DMS53 treated with DMSO at 0.1 percent for 48 hours (cell line): ENCODE data around the gene DMRT1.
"Not testable (repeated sequence)": the region's sequence is repeated elsewhere in the genome, so short reads cannot be mapped to it uniquely, and the experiment has no call there.

Experiments used
- DNase-seq: peaks from one replicate; lab custom pipeline; 2025; ENCODE audit not compliant: unreplicated experiment; lab: John Stamatoyannopoulos, UW

Gene DMRT1

DNA sequence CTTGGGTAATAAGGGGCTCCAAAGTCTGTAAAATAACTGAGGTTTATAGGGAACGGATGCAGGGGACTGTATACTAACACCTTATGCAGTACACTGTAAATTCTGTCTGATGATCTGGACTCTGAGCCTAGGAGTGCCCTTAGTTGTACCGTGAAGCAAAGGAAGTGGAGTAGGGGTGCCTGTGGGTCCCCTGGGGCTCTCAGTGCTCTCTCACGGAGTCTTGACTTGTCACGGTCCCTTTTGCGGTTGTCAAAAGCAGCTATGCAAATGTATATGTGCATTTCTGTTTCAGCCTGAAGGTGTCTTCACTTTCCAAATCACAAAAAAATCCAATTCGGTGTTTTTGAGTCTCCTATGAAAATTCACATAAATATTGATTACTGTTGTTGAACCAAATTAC is 17.8 kb downstream of the DMRT1 start:
- no peak for DNase-seq

DNA sequence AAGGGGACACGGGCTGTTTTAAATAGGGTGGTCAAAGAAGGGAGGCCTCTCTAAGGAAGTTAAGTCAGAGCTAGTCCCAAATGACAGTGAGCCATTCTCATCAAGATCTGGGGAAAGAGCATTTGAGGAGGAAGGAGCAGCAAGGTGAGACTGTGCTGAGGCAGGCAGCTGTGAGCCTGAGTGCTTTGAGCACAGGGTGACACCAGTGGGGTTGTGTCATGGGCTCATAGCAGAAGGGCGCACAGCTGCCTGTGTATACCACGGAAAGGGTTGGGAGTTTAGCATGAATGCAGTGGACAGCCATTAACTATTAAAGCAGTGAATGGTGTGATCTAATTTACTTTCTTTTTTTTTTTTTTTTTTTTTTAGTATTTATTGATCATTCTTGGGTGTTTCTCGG is 19.2 kb downstream of the DMRT1 start:
- no peak for DNase-seq

DNA sequence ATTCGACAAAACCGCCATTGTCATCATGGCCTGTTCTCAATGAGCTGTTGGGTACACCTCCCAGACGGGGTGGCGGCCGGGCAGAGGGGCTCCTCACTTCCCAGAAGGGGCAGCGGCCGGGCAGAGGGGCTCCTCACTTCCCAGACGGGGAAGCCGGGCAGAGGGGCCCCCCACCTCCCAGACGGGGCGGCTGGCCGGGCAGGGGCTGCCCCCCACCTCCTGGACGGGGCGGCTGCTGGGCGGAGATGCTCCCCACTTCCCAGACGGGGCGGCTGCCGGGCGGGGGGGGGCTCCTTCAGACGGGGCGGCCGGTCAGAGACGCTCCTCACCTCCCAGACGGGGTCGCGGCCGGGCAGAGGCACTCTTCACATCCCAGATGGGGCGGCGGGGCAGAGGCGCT is 20.0 kb downstream of the DMRT1 start:
- DNase-seq: not testable (repeated sequence)

DNA sequence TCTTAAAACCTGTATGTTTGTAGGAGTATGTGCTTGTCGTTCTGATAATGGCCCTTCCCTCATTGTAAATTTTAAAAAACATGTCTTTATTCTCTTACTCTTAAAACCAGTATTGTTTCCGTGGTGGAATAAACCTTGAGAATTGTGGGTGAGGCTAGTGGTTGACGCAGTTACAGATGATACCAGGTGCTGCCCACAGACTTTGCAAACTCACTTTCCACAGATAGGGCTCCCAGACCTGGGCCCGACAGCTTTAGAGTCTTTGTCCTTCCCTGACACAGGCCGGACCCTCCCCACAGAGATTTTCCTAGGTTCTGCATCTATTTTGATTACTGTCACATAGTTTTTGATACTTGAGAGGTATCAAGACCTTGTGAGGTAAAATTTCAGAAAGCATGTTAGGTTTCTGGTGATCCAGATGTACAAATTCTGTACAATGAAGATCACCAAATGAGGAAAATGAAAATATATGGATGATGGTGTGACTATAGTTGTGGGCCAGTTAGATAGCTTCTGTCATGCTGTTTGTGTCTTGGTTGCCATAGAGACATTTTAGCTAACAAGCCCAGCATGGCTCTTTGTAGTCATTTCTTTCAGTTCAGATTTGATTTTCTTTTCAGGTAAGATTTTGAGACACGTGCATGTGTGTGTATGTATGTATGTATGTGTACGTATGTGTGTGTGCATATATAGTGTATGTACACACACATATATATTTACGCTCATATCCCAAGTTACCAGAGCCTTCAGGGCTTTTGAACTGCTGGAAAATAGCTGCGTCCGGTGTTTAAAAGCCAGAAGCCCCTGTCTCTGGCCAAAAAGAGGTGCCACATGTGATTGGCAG is 33.8 kb downstream of the DMRT1 start:
- DNase-seq: no peak

DNA sequence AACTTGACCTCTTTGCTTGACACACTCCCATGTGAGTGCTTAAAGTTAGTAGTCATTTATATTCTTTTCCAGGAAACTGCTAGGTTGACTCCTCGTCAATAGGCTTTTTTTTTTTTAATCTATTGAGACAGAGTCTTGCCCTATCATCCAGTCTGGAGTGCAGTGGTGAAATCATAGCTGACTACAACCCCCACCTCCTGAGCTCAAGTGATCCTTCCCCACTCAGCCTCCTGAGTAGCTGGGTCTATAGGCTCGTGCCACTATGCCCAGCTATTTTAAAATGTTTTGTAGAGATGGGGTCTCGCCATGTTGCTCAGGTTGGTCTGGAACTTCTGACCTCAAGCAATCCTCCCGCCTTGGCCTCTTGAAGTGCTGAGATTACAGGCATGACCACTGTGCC is 34.9 kb downstream of the DMRT1 start:
- no peak for DNase-seq

DNA sequence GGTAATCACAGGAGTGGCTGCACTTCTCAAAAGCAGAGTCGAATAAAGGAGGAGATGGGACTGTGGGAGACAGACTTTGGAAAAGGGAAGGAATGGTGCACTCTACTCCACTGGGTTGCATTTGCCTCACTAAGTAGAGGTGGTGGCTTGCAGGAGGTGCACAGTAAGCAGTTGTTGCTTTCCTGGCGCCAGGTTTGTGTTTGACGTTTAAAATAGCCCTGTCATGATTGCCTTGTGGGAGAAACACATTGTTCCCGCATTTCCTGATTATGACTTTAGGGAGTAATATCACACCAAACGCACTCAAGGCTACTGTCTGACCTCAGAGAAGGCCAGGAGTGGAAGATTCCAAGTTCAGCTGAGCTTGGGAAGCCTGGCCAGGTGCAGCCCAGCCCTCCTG is 36.7 kb downstream of the DMRT1 start:
- DNase-seq: no peak

DNA sequence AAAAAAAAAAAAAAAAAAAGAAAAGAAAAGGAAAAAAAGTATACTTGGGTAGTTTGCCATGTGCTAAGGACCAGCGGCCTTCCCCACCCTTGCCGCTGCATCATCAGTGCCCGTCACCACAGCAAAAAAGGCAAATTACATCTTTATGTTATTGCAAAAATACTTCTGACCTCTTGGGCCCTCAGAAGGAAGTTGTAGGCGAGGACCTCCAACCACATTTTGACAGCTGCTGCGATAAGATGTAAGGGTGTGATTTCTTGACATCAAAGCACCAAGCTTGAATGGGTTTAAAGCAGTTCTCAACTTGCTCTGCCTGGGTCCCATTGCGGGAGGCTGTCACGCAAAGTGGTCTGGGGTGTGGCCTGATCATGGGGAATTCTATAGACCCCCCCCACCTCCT is 39.2 kb downstream of the DMRT1 start:
- no peak for DNase-seq

DNA sequence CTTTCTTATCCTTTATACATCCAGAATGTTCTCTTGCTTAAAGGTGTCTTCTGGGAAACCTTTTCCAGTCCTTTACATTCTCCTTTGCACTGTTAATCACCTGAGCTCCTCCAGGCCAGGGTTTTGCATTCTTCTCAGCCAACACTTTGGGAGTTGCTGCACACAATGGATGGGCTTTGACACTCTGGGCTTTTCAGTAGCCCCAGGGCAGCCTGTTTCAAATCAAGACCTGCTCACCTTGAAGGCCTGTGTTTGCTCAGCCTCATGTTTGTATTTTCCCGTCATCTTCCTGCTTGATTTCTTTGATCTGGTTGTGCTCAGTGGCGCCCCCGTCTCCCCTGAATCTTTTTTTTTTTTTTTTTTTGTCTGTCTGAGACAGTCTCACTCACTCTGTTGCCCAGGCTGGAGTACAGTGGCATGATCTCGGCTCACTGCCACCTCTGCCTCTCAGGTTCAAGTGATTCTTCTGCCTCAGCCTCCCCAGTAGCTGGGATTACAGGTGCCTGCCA is 41.0 kb downstream of the DMRT1 start:
- no peak for DNase-seq

DNA sequence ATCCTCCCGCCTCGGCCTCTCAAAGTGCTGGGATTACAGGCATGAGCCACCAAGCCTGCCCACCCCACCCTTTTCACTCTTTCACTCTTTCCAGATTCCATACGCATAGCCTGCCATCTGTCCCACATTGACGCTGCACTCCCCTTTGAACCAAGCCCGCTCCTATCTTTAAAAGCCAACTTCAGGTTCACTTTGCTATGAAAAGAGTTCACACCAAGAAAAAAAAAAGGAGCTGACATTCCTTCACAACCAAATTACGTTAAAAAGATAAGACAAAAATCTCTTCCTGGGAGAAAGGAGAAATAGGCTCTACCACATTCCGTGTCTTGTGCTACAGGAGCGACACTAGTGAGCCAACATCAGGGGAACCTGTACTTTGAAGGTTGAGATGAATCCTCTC is 41.5 kb downstream of the DMRT1 start:
- DNase-seq: no peak

DNA sequence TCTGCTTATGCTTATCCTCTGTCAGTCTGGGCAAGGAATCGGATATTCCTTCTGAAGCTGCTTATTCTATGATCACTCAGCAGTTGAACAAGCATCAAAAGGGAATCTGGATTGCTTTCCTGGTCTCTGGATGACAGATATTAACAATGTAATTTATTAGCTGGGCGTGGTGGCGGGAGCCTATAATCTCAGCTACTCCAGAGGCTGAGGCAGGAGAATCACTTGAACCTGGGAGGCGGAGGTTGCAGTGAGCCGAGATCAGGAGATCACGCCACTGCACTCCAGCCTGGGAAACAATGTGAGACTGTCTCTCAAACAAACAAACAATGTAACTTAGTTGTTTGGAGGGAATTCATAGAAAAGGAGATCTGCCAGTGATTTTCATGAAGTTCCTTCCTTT is 45.4 kb downstream of the DMRT1 start:
- DNase-seq: no peak

DNA sequence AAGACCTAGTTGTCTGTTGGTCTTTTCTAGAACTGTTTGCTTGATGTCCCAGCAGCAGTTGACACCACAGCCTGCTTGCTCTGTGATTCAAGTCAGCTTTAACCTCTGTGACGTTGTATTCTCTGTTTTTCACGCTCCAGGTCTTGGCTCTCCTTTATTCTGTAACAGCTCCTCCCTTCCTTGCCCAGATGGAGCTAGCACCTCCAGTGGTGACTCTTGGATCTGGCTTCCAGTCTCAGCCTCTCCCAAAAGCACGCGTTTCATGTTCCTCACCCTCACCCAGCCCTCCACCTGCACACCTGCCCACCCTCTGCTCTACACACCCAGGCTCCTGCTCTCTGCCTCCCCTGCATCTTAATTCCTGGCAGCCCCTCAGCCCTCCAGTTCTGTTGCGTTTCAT is 50.6 kb downstream of the DMRT1 start:
- DNase-seq: no peak

DNA sequence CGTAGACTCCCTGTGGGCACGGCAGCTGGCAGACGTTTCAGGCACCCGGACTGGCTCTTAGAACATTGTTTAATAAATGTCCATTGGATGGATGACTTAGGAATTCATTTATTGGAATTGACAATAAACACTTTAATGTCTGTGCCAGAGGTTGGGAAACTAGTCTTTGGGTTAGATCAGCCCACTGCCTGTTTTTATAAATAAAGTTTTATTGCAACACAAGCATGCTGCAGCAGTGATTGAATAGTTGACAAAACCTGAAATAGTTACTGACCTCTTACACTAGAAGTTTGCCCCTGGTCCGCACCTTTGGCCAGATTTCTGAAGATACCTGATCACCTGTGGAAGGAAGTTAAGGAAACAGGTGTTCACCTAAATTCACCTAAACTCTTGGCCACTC is 51.6 kb downstream of the DMRT1 start:
- no peak for DNase-seq

DNA sequence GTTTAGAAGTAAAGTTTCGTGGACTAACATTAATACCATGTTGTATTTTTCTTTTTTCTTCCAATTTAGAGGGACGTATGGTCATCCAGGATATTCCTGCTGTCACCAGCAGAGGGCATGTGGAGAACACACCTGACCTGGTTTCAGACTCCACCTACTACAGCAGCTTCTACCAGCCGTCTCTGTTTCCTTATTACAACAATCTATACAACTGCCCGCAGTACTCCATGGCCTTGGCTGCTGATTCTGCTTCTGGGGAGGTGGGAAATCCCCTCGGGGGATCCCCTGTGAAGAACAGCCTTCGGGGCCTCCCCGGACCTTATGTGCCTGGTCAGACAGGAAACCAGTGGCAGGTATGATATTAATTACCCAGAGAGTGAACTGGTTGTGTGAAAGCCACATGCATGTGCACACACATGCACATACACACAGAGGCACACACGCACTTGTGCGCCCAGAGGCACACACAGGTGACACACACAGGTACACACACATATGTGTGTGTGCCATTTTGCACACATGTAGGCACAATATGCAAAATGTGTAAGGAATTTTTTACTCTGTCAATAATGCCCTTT is 52.4 kb downstream of the DMRT1 start:
- peak; percentile 52 for DNase-seq

DNA sequence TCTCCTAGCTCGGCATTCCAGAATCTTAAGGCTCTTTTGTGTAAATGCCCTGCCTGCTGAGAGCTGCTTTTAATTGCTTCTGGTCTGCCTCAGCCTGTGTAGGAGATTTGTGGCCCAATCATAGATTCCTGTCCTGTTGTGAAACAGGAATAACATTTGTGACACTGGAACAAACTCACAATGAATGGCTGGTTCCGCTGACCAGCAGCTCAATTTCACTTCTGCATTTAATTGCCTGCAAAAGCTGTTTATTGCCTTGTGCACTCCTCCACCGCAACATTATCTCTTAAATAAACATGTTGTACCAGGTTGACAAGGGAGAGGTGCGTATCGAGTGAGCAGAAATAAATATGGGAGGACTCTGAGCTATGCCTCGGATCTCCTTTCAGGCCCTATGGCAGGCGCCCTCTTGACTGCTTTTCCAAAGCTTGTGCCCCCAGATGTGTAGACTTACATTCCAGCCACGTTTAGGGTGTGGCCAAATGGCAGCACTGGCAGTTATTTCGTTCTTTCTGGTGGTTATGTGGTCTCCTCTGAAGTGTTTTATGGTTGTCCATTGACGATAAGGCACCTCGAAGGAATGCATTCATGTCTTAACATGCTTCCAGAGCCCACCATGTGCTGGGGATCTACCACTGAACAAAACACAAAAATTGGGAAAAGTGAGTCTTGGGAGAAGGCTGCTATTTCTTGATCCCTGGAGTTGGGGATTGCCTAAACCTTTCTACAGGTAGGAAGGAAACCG is 58.1 kb downstream of the DMRT1 start:
- DNase-seq: no peak

DNA sequence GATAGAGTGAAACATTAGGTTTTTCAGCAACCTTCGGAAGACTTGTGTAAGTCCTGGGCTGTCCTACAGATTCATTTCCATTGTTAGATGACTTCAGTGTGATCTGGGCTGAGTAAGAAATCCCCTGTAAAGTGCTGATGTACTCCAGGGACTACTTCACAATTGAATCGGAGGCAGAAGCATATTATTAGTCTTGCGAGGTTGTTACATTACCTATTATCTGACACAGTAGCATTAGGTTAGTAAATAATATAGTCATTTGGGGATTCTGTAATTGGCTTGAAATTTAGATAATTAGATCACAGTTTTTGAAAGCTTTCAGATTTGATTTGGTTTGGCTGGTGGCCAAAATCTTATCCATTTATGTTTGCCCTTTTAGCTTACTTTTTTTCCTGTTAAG is 62.4 kb downstream of the DMRT1 start:
- DNase-seq: no peak

DNA sequence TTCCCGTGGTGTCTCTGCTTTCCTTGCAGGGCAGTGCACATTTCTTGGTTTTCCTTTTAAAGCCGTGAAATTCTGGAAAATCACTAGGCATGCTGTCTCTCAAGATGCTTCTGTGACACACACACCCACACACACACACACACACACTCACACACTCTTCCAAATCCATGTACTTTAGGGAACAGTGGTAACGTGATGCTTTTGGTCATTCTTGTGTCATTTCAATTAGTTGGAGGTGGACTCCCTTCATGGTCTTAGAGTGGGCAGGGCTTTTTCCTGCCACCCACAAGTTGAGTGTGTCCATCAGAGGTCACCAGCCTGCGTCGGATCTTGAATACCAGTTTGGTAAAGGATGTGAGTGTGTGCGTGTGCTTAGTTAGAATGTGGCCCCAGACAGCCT is 64.4 kb downstream of the DMRT1 start:
- DNase-seq: no peak

DNA sequence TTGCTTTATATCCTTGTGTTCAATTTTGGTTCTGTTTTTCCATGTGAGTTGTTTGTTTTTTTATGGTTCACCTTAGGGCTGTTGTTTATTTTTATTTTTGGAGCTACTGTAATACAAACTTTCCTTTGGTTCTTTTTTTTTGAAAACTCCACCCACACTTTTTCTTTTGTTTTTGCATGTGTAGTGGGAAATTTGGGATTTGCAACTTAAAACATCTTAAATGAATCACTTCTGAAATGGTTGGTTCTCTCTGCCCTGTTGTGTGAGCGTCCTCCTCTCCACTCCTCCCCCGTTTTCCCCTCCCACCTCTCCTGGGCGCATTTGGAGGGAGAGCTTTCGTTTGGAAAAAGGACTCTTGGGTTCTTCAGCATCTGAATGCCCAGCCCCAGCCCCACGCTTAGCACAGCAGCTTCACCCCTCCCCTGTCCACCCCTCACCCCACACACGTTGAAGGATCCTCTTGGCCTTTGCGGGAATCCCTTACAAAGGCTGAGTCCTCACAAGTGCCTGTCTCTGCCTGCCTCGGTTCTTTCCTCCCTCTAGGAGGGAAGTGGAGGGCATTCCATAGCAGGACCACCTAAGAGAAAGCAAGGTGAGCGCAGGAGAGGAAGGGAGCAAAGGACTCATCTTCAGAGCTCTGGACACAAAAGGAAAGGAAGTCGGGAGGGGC is 67.2 kb downstream of the DMRT1 start:
- no peak for DNase-seq

DNA sequence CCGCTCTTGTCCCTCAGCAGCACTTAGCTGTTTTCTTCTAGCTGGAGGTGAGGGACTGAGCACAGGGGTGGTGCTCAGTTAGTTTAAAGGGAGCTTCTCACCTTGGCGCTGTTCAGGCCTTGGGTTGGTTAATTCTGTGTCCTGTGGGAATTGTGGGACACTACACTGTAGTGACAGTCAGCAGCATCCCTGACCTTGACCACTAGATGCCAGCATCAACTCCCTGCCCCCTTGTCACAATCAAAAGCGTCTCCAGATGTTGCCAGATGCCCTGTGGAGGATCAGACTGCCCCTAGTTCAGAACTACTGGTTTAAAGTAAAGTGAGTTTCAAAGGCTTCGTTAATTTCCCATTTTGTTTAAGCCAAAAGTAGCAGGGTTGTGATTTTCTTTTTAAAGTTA is 69.5 kb downstream of the DMRT1 start:
- DNase-seq: no peak

DNA sequence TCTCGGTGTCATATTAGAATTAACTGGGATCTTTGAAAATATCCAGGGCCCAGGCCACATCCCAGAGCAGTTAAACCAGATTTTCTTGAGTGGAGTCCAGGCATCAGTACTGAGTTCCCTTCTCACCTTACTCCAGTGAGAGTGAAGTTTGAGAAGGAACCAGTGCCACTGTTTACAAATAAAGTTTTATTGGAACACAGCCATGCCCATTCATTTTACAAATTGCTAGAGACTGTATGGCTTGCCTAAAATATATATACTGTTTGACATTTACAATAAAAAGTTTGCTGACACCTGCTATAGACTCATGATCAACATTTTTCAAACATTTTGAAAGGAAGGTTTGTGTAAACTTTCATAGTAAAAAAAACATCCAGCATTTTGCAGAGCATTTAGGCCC is 71.3 kb downstream of the DMRT1 start:
- DNase-seq: no peak

DNA sequence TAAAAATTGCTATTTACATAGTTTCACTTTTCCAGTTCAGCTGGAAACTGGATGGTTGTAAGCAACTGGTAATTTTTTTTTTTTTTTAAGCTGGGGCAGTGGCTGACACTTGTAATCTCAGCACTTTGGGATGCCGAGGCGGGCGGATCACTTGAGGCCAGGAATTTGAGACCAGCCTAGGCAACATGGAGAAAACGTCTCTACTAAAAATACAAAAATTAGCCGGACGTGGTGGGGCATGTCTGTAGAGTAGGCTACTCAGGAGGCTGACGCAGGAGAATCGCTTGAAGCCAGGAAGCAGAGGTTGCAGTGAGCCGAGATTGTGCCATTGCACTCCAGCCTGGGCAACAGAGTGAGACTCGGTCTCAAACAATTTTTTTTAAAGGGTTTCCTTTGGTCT is 72.0 kb downstream of the DMRT1 start:
- DNase-seq: not testable (repeated sequence)

DNA sequence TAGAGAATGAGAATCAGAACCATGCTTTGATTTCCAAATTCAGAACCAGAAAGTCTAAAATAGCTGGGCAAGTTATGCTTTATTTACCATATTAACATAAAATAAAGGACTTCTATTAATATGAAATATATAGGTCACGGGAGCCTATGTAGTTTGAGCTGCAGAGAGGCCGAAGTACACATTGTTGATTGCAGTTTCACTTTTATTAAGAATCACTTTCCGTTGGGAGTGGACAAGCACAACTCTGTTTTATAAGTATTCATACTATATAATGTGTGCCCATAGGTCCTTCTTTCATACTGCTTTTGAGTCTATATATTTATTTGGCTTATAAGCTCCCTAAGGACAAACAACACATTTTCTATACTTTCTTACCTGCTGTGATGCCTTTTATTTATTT is 76.2 kb downstream of the DMRT1 start:
- DNase-seq: no peak
